ENCODE measurements around the gene LDAH.
A peak's percentile ranks its signal among the peaks of the same experiment; 100 is the strongest.
"Not testable (repeated sequence)": the region's sequence is repeated elsewhere in the genome, so short reads cannot be mapped to it uniquely, and the experiment has no call there.

The LDAH gene

GRCh38 chr2:20722592-20723240 is 100.2 kb downstream of the LDAH start:
- intact Hi-C loops (cut with DNase I; ENCODE audit: low total_unique reads), result no loop called here
- Histone ChIP-seq H3K27me3 (no peaks in the 10 kb centered on the region), H3K4me1 (peaks cover 0 to 43% (median 3%) of the 10 kb centered on the region in 4 donors), H3K27ac (peak overlapping the region in 1 of 2 donors; percentile 3), H3K36me3 (no peaks in the 10 kb centered on the region), H3K4me3 (no peak overlapping the region), H3K9me3 (no peaks in the 10 kb centered on the region)
- peak; percentile 16 to 18 for TF ChIP-seq CTCF (IDR thresholded peaks at IDR 0.05)
- no peak for DNase-seq

- intact Hi-C loops (cut with DNase I; ENCODE audit: low total_unique reads), result no loop called here
- Histone ChIP-seq H3K36me3 (no peaks in the 10 kb centered on the region), H3K27ac (no peak overlapping the region), H3K9me3 (no peaks in the 10 kb centered on the region), H3K4me3 (no peak overlapping the region), H3K4me1 (peaks cover 0 to 7% (median 0%) of the 10 kb centered on the region in 4 donors), H3K27me3 (no peaks in the 10 kb centered on the region)
- DNase-seq, result no peak
- no peak for TF ChIP-seq CTCF (IDR thresholded peaks at IDR 0.05)
Measured at GRCh38 chr2:20717641-20718040, 105.3 kb downstream of the LDAH start.

- H3K9me3 ChIP-seq; H3K4me1 ChIP-seq; H3K36me3 ChIP-seq; H3K27ac ChIP-seq; H3K4me3 ChIP-seq; intact Hi-C loops (cut with DNase I; ENCODE audit: low total_unique reads); H3K27me3 ChIP-seq; DNase-seq: not testable (repeated sequence)
Measured at GRCh38 chr2:20716164-20716563, 106.7 kb downstream of the LDAH start.

GRCh38 chr2:20714412-20714811 is 108.5 kb downstream of the LDAH start:
- H3K4me1 ChIP-seq; DNase-seq; H3K36me3 ChIP-seq; intact Hi-C loops (cut with DNase I; ENCODE audit: low total_unique reads); H3K27ac ChIP-seq; H3K9me3 ChIP-seq; H3K27me3 ChIP-seq; H3K4me3 ChIP-seq: not testable (repeated sequence)

GRCh38 chr2:20713585-20713984 is 109.3 kb downstream of the LDAH start:
- H3K9me3 ChIP-seq; DNase-seq; H3K27ac ChIP-seq; H3K4me3 ChIP-seq; H3K4me1 ChIP-seq; H3K36me3 ChIP-seq; H3K27me3 ChIP-seq; intact Hi-C loops (cut with DNase I; ENCODE audit: low total_unique reads): not testable (repeated sequence)

- H3K36me3 ChIP-seq; H3K9me3 ChIP-seq; H3K27me3 ChIP-seq; DNase-seq; H3K4me1 ChIP-seq; H3K27ac ChIP-seq; intact Hi-C loops (cut with DNase I; ENCODE audit: low total_unique reads); H3K4me3 ChIP-seq: not testable (repeated sequence)
Measured at GRCh38 chr2:20711641-20712040, 111.3 kb downstream of the LDAH start.

GRCh38 chr2:20707601-20708000 is 115.3 kb downstream of the LDAH start:
- no peaks in the 10 kb centered on the region for H3K27me3 ChIP-seq
- DNase-seq, result no peak
- H3K4me3 ChIP-seq, result no peak overlapping the region
- intact Hi-C loops (cut with DNase I; ENCODE audit: low total_unique reads), result no loop called here
- no peaks in the 10 kb centered on the region for H3K36me3 ChIP-seq
- peaks cover 0 to 3% (median 0%) of the 10 kb centered on the region in 4 donors for H3K4me1 ChIP-seq
- no peak for TF ChIP-seq CTCF (IDR thresholded peaks at IDR 0.05)
- no peak overlapping the region for H3K27ac ChIP-seq
- no peaks in the 10 kb centered on the region for H3K9me3 ChIP-seq

- intact Hi-C loops (cut with DNase I; ENCODE audit: low total_unique reads), result no loop called here
- H3K4me1 ChIP-seq, result peaks cover 0 to 11% (median 0%) of the 10 kb centered on the region in 4 donors
- no peaks in the 10 kb centered on the region for H3K27me3 ChIP-seq
- no peak for TF ChIP-seq CTCF (IDR thresholded peaks at IDR 0.05)
- H3K9me3 ChIP-seq, result no peaks in the 10 kb centered on the region
- H3K27ac ChIP-seq, result no peak overlapping the region
- DNase-seq, result no peak
- H3K36me3 ChIP-seq, result no peaks in the 10 kb centered on the region
- no peak overlapping the region for H3K4me3 ChIP-seq
Measured at GRCh38 chr2:20706786-20707185, 116.1 kb downstream of the LDAH start.
